SK-N-SH (cell line): ENCODE data around the gene LCN1.

Experiments used
- CTCF ChIP-seq: fragments of 200-600 bp; sonication (generic); IDR thresholded peaks from 2 replicates; pipeline ENCODE4 v1.6.1; 2017; ENCODE audit warnings: antibody characterized with exemption, mild to moderate bottlenecking, moderate library complexity
- MXI1 ChIP-seq: IDR thresholded peaks from 2 replicates; pipeline ENCODE4 v1.6.1; 2012; ENCODE audit warnings: mild to moderate bottlenecking, low read depth, low read length, improper control_type of control experiment
- SMC3 ChIP-seq: IDR thresholded peaks from 2 replicates; pipeline ENCODE4 v1.6.1; 2012; ENCODE audit warnings: low read depth, low read length, improper control_type of control experiment

GRCh38 chr9:135512904-135513303 lies 8.3 kb upstream of the LCN1 start:
- TF ChIP-seq SMC3: no peak
- no peak for TF ChIP-seq MXI1
- TF ChIP-seq CTCF: no peak
